ENCODE data around the gene MAST3. TPM values are rescaled to one million over a fixed set of nuclear protein-coding genes. Genes with fewer than 3 reads are reported as not detected.

The MAST3 gene
- total and polyA plus RNA-seq, 2 of the 13 experiments (the other 11 are each of a cell fraction or from before 2014, with no cell fraction given) = 4.1 to 4.6 TPM

DNA sequence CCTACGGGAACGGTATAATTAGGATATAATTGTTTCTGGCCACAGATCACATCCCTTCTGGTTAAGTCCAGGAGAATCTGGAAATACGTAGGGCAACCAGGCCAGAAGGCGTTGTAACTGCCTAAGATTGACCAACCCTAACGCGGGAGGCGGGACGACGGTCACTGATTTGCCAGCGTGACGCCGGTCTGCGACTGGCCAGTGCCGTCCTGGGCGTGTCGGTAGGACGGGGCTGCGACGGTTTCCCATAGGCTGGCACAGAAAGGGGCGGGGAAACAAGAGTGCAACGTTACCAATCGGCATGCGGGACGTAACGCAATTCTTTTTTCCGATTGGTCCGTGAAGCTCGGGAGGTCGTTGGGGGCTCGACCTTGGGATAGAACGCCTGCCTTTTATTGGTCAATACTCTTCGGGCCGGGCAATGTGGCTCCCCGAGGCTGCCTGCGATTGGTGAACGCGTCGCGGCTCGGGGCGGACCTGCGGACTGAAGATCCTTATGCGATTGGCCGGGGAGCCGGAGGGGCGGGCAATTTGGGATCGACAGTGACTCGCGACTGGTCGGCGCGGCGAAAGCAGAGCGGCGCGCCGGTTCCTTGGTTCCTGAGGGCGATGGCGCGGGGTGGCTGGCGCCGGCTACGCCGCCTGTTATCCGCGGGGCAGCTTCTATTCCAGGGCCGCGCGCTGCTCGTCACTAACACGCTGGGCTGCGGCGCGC lies 95.3 kb downstream of the MAST3 start, which contains the start of gene MPV17L2 (continued):
- TF ChIP-seq, protein P1, sequence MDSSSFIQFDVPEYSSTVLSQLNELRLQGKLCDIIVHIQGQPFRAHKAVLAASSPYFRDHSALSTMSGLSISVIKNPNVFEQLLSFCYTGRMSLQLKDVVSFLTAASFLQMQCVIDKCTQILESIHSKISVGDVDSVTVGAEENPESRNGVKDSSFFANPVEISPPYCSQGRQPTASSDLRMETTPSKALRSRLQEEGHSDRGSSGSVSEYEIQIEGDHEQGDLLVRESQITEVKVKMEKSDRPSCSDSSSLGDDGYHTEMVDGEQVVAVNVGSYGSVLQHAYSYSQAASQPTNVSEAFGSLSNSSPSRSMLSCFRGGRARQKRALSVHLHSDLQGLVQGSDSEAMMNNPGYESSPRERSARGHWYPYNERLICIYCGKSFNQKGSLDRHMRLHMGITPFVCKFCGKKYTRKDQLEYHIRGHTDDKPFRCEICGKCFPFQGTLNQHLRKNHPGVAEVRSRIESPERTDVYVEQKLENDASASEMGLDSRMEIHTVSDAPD (CRISPR knock-in tag; IDR thresholded peaks at IDR 0.05) = no peak
- TF ChIP-seq, protein P2, sequence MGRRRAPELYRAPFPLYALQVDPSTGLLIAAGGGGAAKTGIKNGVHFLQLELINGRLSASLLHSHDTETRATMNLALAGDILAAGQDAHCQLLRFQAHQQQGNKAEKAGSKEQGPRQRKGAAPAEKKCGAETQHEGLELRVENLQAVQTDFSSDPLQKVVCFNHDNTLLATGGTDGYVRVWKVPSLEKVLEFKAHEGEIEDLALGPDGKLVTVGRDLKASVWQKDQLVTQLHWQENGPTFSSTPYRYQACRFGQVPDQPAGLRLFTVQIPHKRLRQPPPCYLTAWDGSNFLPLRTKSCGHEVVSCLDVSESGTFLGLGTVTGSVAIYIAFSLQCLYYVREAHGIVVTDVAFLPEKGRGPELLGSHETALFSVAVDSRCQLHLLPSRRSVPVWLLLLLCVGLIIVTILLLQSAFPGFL (CRISPR knock-in tag; IDR thresholded peaks at IDR 0.05) = no peak
- TF ChIP-seq ZNF678 (CRISPR knock-in tag; IDR thresholded peaks at IDR 0.05) (no peak), KLF9 (CRISPR knock-in tag; IDR thresholded peaks at IDR 0.05; ENCODE audit: low read depth) (no peak), REXO4 (CRISPR knock-in tag; IDR thresholded peaks at IDR 0.05; ENCODE audit: borderline replicate concordance) (no peak), REPIN1 (CRISPR knock-in tag; IDR thresholded peaks at IDR 0.05; ENCODE audit: borderline replicate concordance, low read depth) (no peak; the same call in 1 of the 2 replicates), PPARG (CRISPR knock-in tag; conservative IDR thresholded peaks at IDR 0.05) (peak; percentile 6; the same call in 1 of the 2 replicates), SMARCC2 (IDR thresholded peaks at IDR 0.05) (no peak), ZNF253 (CRISPR knock-in tag; IDR thresholded peaks at IDR 0.05; ENCODE audit: borderline replicate concordance) (no peak), POLR2AphosphoS5 (IDR thresholded peaks at IDR 0.05; ENCODE audit: low read depth, low read length) (peak; percentile 93), MED8 (CRISPR knock-in tag; IDR thresholded peaks at IDR 0.05; ENCODE audit: insufficient replicate concordance) (no peak), ZSCAN20 (CRISPR knock-in tag; IDR thresholded peaks at IDR 0.05; ENCODE audit: borderline replicate concordance) (no peak), ZFAT (CRISPR knock-in tag; conservative IDR thresholded peaks at IDR 0.05) (no peak), HMGA1 (CRISPR knock-in tag; conservative IDR thresholded peaks at IDR 0.05) (no peak), ETV6 (CRISPR knock-in tag; conservative IDR thresholded peaks at IDR 0.05) (no peak), ZNF558 (CRISPR knock-in tag; IDR thresholded peaks at IDR 0.05; ENCODE audit: borderline replicate concordance) (no peak)
- TF ChIP-seq, protein P3, sequence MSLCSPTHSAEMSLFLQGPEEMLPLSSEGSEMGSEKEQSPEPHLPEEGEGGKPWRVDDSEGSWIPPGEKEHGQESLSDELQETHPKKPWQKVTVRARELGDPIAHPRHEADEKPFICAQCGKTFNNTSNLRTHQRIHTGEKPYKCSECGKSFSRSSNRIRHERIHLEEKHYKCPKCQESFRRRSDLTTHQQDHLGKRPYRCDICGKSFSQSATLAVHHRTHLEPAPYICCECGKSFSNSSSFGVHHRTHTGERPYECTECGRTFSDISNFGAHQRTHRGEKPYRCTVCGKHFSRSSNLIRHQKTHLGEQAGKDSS (CRISPR knock-in tag; IDR thresholded peaks at IDR 0.05; ENCODE audit: borderline replicate concordance, low read depth) = no peak
- TF ChIP-seq, protein P4, sequence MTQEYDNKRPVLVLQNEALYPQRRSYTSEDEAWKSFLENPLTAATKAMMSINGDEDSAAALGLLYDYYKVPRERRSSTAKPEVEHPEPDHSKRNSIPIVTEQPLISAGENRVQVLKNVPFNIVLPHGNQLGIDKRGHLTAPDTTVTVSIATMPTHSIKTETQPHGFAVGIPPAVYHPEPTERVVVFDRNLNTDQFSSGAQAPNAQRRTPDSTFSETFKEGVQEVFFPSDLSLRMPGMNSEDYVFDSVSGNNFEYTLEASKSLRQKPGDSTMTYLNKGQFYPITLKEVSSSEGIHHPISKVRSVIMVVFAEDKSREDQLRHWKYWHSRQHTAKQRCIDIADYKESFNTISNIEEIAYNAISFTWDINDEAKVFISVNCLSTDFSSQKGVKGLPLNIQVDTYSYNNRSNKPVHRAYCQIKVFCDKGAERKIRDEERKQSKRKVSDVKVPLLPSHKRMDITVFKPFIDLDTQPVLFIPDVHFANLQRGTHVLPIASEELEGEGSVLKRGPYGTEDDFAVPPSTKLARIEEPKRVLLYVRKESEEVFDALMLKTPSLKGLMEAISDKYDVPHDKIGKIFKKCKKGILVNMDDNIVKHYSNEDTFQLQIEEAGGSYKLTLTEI (CRISPR knock-in tag; conservative IDR thresholded peaks at IDR 0.05) = no peak
- TF ChIP-seq, protein P5, sequence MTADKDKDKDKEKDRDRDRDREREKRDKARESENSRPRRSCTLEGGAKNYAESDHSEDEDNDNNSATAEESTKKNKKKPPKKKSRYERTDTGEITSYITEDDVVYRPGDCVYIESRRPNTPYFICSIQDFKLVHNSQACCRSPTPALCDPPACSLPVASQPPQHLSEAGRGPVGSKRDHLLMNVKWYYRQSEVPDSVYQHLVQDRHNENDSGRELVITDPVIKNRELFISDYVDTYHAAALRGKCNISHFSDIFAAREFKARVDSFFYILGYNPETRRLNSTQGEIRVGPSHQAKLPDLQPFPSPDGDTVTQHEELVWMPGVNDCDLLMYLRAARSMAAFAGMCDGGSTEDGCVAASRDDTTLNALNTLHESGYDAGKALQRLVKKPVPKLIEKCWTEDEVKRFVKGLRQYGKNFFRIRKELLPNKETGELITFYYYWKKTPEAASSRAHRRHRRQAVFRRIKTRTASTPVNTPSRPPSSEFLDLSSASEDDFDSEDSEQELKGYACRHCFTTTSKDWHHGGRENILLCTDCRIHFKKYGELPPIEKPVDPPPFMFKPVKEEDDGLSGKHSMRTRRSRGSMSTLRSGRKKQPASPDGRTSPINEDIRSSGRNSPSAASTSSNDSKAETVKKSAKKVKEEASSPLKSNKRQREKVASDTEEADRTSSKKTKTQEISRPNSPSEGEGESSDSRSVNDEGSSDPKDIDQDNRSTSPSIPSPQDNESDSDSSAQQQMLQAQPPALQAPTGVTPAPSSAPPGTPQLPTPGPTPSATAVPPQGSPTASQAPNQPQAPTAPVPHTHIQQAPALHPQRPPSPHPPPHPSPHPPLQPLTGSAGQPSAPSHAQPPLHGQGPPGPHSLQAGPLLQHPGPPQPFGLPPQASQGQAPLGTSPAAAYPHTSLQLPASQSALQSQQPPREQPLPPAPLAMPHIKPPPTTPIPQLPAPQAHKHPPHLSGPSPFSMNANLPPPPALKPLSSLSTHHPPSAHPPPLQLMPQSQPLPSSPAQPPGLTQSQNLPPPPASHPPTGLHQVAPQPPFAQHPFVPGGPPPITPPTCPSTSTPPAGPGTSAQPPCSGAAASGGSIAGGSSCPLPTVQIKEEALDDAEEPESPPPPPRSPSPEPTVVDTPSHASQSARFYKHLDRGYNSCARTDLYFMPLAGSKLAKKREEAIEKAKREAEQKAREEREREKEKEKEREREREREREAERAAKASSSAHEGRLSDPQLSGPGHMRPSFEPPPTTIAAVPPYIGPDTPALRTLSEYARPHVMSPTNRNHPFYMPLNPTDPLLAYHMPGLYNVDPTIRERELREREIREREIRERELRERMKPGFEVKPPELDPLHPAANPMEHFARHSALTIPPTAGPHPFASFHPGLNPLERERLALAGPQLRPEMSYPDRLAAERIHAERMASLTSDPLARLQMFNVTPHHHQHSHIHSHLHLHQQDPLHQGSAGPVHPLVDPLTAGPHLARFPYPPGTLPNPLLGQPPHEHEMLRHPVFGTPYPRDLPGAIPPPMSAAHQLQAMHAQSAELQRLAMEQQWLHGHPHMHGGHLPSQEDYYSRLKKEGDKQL (CRISPR knock-in tag; IDR thresholded peaks at IDR 0.05; ENCODE audit: low read depth) = no peak; the same call in 1 of the 2 replicates

Data from HepG2 (cell line).